Fibroblast of lung (primary cell): ENCODE measurements around the gene PDE4DIP. TPM values are rescaled to one million over a fixed set of nuclear protein-coding genes. Genes with fewer than 3 reads are reported as not detected.
"Not testable (repeated sequence)": the region's sequence is repeated elsewhere in the genome, so short reads cannot be mapped to it uniquely, and the experiment has no call there.

Experiments
- DNase-seq, 2 donors: peaks; one replicate each; pipeline versions ENCODE4 v3.0.0 to v3.0.0-alpha.2; 2010; ENCODE audit warnings: low read depth in 2 of 2
- H2AFZ ChIP-seq: 2 replicates; pipeline ENCODE4 v1.5.1; 2012; ENCODE audit warnings: low read length, control low read depth, inconsistent platforms
- H3K27ac ChIP-seq: 2 replicates; pipeline ENCODE4 v1.5.1; 2011; ENCODE audit warnings: low read length, control low read depth; ENCODE audit not compliant: insufficient read depth
- H3K27me3 ChIP-seq: 2 replicates; pipeline ENCODE4 v1.5.1; 2011; ENCODE audit warnings: mild to moderate bottlenecking, low read length; ENCODE audit not compliant: control insufficient read depth, insufficient read depth
- H3K36me3 ChIP-seq: 2 replicates; pipeline ENCODE4 v1.5.1; 2011; ENCODE audit warnings: low read length; ENCODE audit not compliant: control insufficient read depth, insufficient read depth
- H3K4me1 ChIP-seq: 2 replicates; pipeline ENCODE4 v1.5.1; 2011; ENCODE audit warnings: low read length; ENCODE audit not compliant: control insufficient read depth, insufficient read depth; ENCODE audit errors: extremely low read depth
- H3K4me2 ChIP-seq: 2 replicates; pipeline ENCODE4 v1.5.1; 2011; ENCODE audit warnings: low read length, control low read depth; ENCODE audit not compliant: insufficient read depth; ENCODE audit errors: extremely low read depth
- H3K4me3 ChIP-seq, 4 experiments: fragments of 200-600 bp in 1 of 4; sonication (generic) in 1 of 4; replicated peaks in 1 of 4; 2 replicates each; pipeline ENCODE4 v1.5.1; 2011 to 2016; ENCODE audit warnings: low read length in 4 of 4, low read depth in 3 of 4, mild to moderate bottlenecking in 3 of 4, control low read depth in 2 of 4, inconsistent platforms in 1 of 4, mixed read lengths in 1 of 4; ENCODE audit not compliant: insufficient read depth in 1 of 4; ENCODE audit errors: control extremely low read depth in 1 of 4
- H3K79me2 ChIP-seq: 2 replicates; pipeline ENCODE4 v1.5.1; 2012; ENCODE audit warnings: mild to moderate bottlenecking, low read length, inconsistent platforms; ENCODE audit not compliant: control insufficient read depth, insufficient read depth
- H3K9ac ChIP-seq: 2 replicates; pipeline ENCODE4 v1.5.1; 2011; ENCODE audit warnings: mild to moderate bottlenecking, low read length, control low read depth; ENCODE audit not compliant: insufficient read depth
- H3K9me3 ChIP-seq: 2 replicates; pipeline ENCODE4 v1.5.1; 2012; ENCODE audit warnings: low read depth, low read length; ENCODE audit not compliant: control insufficient read depth, insufficient read depth
- H4K20me1 ChIP-seq: 2 replicates; pipeline ENCODE4 v1.5.1; 2011; ENCODE audit warnings: low read length; ENCODE audit not compliant: control insufficient read depth, insufficient read depth; ENCODE audit errors: extremely low read depth
- polyA plus RNA-seq, 2 donors: library from polyadenylated mRNA; depleted of rRNA in 1 of 2; stranded (reverse) in 1 of 2; unstranded in 1 of 2; fragments of >200 nt; gene quantifications; 2 replicates each; pipeline ENCODE4 v1.2.1, GENCODE V29; 2011 to 2012; ENCODE audit warnings: missing spikeins in 1 of 2
- total RNA-seq: library from RNA; depleted of rRNA; stranded (reverse); fragments of >200 nt; gene quantifications from 2 replicates; pipeline ENCODE4 v1.2.1, GENCODE V29; 2014

PDE4DIP gene
- total and polyA plus RNA-seq, 2 donors (not counting 1 experiment from before 2014, with no cell fraction given): 121 to 259 TPM

GRCh38 chr1:148828962-148829361 lies 15.3 kb upstream of the PDE4DIP start:
- H3K9me3 ChIP-seq, H3K4me1 ChIP-seq, H3K4me2 ChIP-seq, H3K27ac ChIP-seq, H3K9ac ChIP-seq, H4K20me1 ChIP-seq, H2AFZ ChIP-seq, H3K4me3 ChIP-seq, DNase-seq, H3K27me3 ChIP-seq, H3K79me2 ChIP-seq, H3K36me3 ChIP-seq: not testable (repeated sequence)

GRCh38 chr1:148829365-148829764 lies 14.9 kb upstream of the PDE4DIP start:
- H3K9ac ChIP-seq, H3K4me1 ChIP-seq: not testable (repeated sequence)

GRCh38 chr1:148841262-148841661 lies 3.0 kb upstream of the PDE4DIP start:
- not testable (repeated sequence) for H4K20me1 ChIP-seq, H3K27me3 ChIP-seq, H3K9ac ChIP-seq, DNase-seq, H3K4me2 ChIP-seq, H3K36me3 ChIP-seq, H3K79me2 ChIP-seq, H3K27ac ChIP-seq, H2AFZ ChIP-seq, H3K9me3 ChIP-seq, H3K4me3 ChIP-seq, H3K4me1 ChIP-seq

More at GRCh38 chr1:148829365-148829764, 14.9 kb upstream of the PDE4DIP start:
- not testable (repeated sequence) for H3K9me3 ChIP-seq, H3K27me3 ChIP-seq, H3K27ac ChIP-seq, H3K79me2 ChIP-seq, DNase-seq, H3K36me3 ChIP-seq, H4K20me1 ChIP-seq, H2AFZ ChIP-seq, H3K4me3 ChIP-seq, H3K4me2 ChIP-seq

- DNase-seq, H4K20me1 ChIP-seq, H3K36me3 ChIP-seq, H3K27me3 ChIP-seq, H3K27ac ChIP-seq, H3K4me1 ChIP-seq, H3K9ac ChIP-seq, H3K4me2 ChIP-seq, H3K4me3 ChIP-seq, H2AFZ ChIP-seq, H3K9me3 ChIP-seq, H3K79me2 ChIP-seq: not testable (repeated sequence)
Observed at GRCh38 chr1:148844651-148845050, 423 bp downstream of the PDE4DIP start.

GRCh38 chr1:148845068-148845467 lies 840 bp downstream of the PDE4DIP start:
- not testable (repeated sequence) for H3K9ac ChIP-seq, H3K27ac ChIP-seq, H3K27me3 ChIP-seq, H2AFZ ChIP-seq, H3K4me1 ChIP-seq, DNase-seq, H3K9me3 ChIP-seq, H3K36me3 ChIP-seq, H3K4me2 ChIP-seq, H4K20me1 ChIP-seq, H3K79me2 ChIP-seq, H3K4me3 ChIP-seq

GRCh38 chr1:148850347-148850746 lies 6.1 kb downstream of the PDE4DIP start:
- H3K27ac ChIP-seq, H4K20me1 ChIP-seq, H3K9ac ChIP-seq, H3K79me2 ChIP-seq, H3K4me3 ChIP-seq, H3K36me3 ChIP-seq, H2AFZ ChIP-seq, H3K4me2 ChIP-seq, DNase-seq, H3K9me3 ChIP-seq, H3K27me3 ChIP-seq, H3K4me1 ChIP-seq: not testable (repeated sequence)

GRCh38 chr1:148850840-148851239 lies 6.6 kb downstream of the PDE4DIP start:
- not testable (repeated sequence) for H3K9me3 ChIP-seq, H4K20me1 ChIP-seq, H3K4me2 ChIP-seq, H3K79me2 ChIP-seq, H3K27ac ChIP-seq, H2AFZ ChIP-seq, H3K4me3 ChIP-seq, H3K27me3 ChIP-seq, H3K36me3 ChIP-seq, H3K4me1 ChIP-seq, H3K9ac ChIP-seq, DNase-seq
